Activated T-cell treated with anti-CD3 and anti-CD28 coated beads, Interleukin-2, amount 50 U/mL, for 4 hours (primary cell): Measurements from ENCODE around the gene IGFBP7. TPM values are rescaled to one million over a fixed set of nuclear protein-coding genes. Genes with fewer than 3 reads are reported as not detected.

Source experiments
- ATAC-seq, 2 donors: fragments of 200-7000 bp; cut with Tn5 transposase; one replicate each; pipeline ENCODE4 v1.10.0; 2021
- DNase-seq: peaks from one replicate; pipeline ENCODE4 v3.0.0-alpha.2; 2020
- H3K27me3 Mint-ChIP-seq: one replicate; pipeline ENCODE4 v1.8.0; 2021; ENCODE audit warnings: low read depth, mixed read lengths
- H3K36me3 Mint-ChIP-seq: one replicate; pipeline ENCODE4 v1.8.0; 2022; ENCODE audit warnings: mixed read lengths; ENCODE audit not compliant: insufficient read depth
- H3K4me1 Mint-ChIP-seq: one replicate; pipeline ENCODE4 v1.8.0; 2021; ENCODE audit warnings: low read depth, mixed read lengths
- H3K4me3 Mint-ChIP-seq: one replicate; pipeline ENCODE4 v1.8.0; 2021; ENCODE audit warnings: mild to moderate bottlenecking, moderate library complexity, mixed read lengths
- H3K9me3 Mint-ChIP-seq: one replicate; pipeline ENCODE4 v1.8.0; 2021; ENCODE audit warnings: mixed read lengths
- total RNA-seq, 3 donors: library from RNA; stranded (reverse); gene quantifications; one replicate each; pipeline ENCODE4 v1.2.1, GENCODE V29; 2021

Gene IGFBP7
- total RNA-seq, 3 donors from 2014 or later: 0.56 to 0.73 (median 0.63) TPM

DNA sequence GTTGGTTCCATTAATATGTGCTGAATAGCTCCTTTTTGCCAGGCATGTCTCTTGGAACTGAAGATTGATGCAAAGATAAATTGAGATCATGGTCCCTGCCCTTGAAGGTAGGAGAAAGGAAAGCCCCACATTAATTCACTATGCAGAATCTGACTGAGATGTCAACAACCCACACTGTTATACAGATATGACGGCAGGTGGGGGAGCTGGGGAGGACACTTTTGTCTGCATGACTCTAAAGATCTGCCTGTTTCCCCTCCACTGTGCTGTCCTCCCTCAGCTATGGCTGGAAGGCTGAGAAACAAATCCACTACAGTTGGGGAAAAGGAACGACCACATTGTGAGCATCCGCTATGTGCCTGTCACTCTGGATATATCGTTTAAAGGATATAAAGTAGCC is 36.3 kb upstream of the IGFBP7 start:
- Mint-ChIP-seq H3K36me3 (no peaks in the 10 kb centered on the region), H3K27me3 (peaks cover 2% of the 10 kb centered on the region), H3K9me3 (no peaks in the 10 kb centered on the region), H3K4me3 (no peak overlapping the region), H3K4me1 (no peaks in the 10 kb centered on the region)
- no peak for DNase-seq
- ATAC-seq: no peak

DNA sequence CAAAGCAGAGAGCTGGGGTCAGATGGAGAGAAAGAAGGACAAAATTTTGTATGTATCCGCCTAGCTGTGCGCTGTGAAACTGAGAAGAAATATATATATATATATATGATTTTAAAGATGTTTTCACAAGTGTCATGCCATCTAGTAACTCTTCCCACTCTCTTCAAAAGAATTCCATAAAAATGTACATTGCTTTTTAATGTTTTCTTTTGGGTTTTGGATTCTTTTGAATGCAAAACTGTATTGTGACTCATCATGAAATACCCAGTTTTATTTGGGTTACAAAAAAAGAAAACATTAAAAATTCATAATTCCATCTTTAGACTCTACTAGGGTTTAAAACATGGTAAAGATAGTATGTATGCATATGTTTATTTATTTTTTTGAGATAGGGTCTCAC is 34.3 kb upstream of the IGFBP7 start:
- peaks cover 2% of the 10 kb centered on the region for H3K27me3 Mint-ChIP-seq
- H3K4me1 Mint-ChIP-seq: no peaks in the 10 kb centered on the region
- DNase-seq (no peak), ATAC-seq (no peak)
- H3K36me3 Mint-ChIP-seq: no peaks in the 10 kb centered on the region
- no peak overlapping the region for H3K4me3 Mint-ChIP-seq
- H3K9me3 Mint-ChIP-seq: no peaks in the 10 kb centered on the region

DNA sequence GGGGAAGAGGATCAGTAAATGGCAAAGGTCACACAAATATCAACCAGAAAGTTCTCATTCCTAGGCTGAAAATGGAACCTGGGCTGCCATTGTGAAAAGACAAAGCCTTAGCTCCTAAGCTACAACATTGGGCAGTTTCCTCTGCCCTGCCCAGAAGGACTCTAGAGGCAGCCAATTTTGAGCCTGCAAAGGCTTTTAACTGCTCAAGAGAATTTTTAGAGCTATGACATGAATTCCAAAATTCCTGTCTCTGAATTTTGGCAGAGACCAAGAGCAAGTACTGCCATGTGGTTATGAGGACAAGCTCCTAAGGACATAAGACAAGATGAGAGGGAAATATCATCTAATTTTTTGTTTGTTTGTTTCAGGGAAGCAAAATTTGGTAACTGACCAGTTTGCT is 29.6 kb upstream of the IGFBP7 start:
- no peak for ATAC-seq
- Mint-ChIP-seq H3K36me3 (no peaks in the 10 kb centered on the region), H3K4me3 (no peak overlapping the region), H3K27me3 (peaks cover 3% of the 10 kb centered on the region), H3K4me1 (no peaks in the 10 kb centered on the region), H3K9me3 (no peaks in the 10 kb centered on the region)
- DNase-seq: no peak

DNA sequence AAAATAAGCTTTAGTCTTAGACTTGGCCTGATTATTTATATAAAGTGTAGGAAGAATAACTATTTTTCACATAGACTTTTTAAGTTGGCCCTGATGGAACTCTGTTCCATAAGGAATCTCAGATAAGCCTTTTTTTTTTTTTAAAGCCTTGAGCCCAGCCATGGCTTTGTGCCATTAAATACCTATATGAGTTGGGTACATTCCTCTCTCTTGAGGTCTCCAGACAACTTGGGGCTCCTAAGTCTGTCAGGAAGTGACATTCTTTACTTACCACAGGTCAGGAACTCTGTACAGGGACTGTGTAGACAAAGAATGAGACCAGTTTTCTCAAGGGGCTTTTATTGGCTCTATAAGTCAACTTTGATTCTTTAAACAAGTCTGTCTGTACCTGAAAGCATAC is 27.1 kb upstream of the IGFBP7 start:
- Mint-ChIP-seq H3K27me3 (peaks cover 10% of the 10 kb centered on the region), H3K9me3 (no peaks in the 10 kb centered on the region), H3K4me1 (no peaks in the 10 kb centered on the region), H3K4me3 (no peak overlapping the region), H3K36me3 (no peaks in the 10 kb centered on the region)
- ATAC-seq (no peak), DNase-seq (no peak)

DNA sequence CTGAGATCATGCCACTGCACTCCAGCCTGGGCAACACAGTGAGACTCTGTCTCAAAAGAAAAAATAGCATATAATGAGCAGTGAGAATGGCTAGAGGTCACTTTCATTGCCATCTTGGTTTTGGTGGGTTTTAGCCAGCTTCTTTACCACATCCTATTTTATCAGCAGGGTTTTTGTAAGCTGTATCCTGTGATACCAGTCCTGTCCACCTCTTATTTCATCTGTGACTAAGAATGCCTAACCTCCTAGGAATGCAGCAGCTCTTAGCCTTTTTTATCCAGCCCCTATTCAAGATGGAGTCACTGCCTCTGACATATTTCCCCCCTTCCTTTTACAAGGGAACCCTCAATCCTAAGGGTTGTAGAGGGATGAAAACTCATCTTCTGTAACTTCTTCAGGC is 26.1 kb upstream of the IGFBP7 start:
- H3K27me3 Mint-ChIP-seq: peaks cover 10% of the 10 kb centered on the region
- no peaks in the 10 kb centered on the region for H3K9me3 Mint-ChIP-seq
- no peaks in the 10 kb centered on the region for H3K36me3 Mint-ChIP-seq
- ATAC-seq (no peak), DNase-seq (no peak)
- H3K4me1 Mint-ChIP-seq: no peaks in the 10 kb centered on the region
- H3K4me3 Mint-ChIP-seq: no peak overlapping the region

DNA sequence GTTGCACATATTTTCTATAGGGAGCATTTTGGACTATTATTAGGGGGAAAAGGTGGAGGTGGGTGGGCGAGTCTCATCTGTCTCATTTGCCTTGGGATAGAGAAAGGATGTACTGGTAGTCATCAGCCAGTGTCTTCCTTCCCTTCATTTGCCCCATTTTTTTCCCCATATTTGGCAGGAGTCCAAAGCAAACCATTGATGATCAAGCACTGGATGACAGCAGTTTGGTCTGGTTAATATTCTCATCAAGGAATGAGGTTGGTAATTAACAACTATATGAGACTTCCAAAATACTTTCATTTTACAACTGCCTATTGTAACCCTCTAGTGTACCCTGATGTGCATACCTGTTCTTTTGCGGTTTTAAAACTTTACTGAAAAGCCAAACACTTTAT is 22.6 kb upstream of the IGFBP7 start:
- Mint-ChIP-seq H3K36me3 (no peaks in the 10 kb centered on the region), H3K9me3 (peaks cover 6% of the 10 kb centered on the region), H3K4me3 (no peak overlapping the region), H3K4me1 (no peaks in the 10 kb centered on the region), H3K27me3 (peaks cover 10% of the 10 kb centered on the region)
- ATAC-seq (no peak), DNase-seq (no peak)

DNA sequence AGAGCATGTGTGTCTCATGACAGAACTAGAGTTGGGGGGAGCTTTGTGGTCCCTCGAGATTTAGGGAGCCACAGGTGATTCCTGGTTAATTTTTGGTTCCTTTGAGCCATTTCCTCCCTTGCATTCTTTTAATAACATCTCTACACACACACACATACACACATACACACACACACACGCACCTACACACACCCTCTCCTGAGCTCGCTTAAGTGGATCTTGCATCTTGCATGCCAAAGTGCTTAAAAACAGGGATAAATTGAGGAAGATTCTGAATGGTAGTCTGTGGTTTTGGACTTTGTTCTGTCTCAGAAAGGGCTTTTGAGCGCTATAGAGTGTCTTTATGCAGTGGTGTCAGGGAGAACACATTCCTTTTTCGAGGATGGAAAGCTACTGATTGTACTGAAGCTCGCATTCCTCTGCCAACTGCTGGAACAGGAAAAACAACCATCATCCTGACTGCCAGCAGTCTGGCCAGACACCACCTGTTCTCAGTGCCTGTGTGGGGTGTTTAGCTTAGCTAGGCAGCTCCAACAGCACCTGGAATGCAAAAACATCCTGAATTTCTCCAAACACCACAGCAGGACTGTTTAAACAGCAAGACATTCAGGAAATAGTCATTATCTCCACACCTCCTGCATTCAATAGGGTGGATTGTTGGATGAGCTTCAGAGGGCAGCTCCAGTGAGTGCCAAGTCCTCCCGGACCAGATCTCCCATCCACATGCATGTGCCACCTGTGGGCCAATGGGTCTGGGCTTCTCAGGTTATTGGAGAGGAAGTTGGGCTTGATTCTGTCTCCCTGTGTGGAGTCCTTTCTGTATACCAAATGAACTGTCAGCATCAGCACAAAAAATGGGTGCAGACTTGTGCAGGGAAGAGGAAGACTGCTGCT is 21.9 kb upstream of the IGFBP7 start:
- no peak for ATAC-seq
- no peak overlapping the region for H3K4me3 Mint-ChIP-seq

DNA sequence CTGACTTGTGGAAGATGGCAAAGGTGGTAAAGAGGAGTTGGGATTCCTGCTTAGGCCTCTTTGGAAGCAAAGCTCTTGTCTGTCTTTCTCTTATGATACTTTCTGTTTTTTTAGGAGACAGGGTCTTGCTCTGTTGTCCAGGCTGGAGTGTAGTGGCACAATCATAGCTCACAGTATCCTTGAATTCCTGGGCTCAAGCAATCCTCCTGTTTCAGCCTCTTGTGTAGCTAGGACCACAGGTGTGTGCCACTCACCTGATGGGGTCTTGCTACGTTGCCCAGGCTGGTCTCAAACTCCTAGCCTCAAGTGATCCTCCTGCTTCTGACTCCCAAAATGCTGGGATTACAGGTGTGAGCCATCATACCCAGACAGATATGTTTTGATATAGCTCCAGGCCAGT is 19.3 kb upstream of the IGFBP7 start:
- DNase-seq (no peak), ATAC-seq (no peak)
- Mint-ChIP-seq H3K4me3 (no peak overlapping the region), H3K36me3 (no peaks in the 10 kb centered on the region), H3K9me3 (peaks cover 13% of the 10 kb centered on the region), H3K4me1 (no peaks in the 10 kb centered on the region), H3K27me3 (peaks cover 6% of the 10 kb centered on the region)

More for the DNA sequence above, 21.9 kb upstream of the IGFBP7 start:
- H3K4me1 Mint-ChIP-seq: no peaks in the 10 kb centered on the region
- H3K27me3 Mint-ChIP-seq: peaks cover 7% of the 10 kb centered on the region
- no peak for DNase-seq
- H3K36me3 Mint-ChIP-seq: no peaks in the 10 kb centered on the region
- H3K9me3 Mint-ChIP-seq: peaks cover 7% of the 10 kb centered on the region

DNA sequence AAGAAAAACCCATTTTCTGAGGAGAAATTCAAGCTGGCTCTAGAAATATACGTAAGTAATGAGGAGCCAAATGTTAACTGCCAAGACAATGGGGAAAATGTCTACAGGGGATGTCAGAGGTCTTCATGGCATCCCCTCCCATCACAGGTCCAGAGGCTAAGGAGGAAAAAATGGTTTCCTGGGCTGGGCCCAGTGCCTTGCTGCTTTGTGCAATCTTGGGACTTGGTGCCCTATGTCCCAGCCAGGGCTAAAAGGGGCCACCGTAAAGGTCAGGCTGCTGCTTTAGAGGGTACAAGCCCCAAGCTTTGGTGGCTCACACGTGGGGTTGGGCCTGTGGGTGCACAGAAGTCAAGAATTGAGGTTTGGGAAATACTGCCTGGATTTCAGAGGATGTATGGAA is 17.2 kb upstream of the IGFBP7 start:
- Mint-ChIP-seq H3K4me3 (no peak overlapping the region), H3K36me3 (no peaks in the 10 kb centered on the region), H3K4me1 (no peaks in the 10 kb centered on the region), H3K9me3 (peaks cover 13% of the 10 kb centered on the region), H3K27me3 (peaks cover 4% of the 10 kb centered on the region)
- ATAC-seq (no peak), DNase-seq (no peak)

DNA sequence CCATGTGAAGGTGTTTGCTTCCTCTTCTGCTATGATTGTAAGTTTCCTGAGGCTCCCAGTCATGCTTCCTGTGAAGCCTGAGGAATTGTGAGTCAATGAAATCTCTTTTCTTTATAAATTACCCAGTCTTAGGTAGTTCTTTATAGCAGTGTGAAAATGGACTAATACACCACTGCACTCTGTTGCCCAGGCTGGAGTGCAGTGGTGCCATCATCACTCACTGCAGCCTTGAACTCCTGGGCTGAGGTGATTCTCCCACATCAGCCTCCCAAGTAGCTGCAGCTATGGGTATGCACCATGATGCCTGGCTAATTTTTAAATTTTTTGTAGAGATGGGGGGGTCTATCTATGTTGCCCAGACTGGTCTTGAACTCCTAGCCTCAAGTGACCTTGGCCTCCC is 15.8 kb upstream of the IGFBP7 start:
- H3K36me3 Mint-ChIP-seq: no peaks in the 10 kb centered on the region
- H3K4me3 Mint-ChIP-seq: no peak overlapping the region
- H3K9me3 Mint-ChIP-seq: peaks cover 13% of the 10 kb centered on the region
- H3K27me3 Mint-ChIP-seq: peaks cover 5% of the 10 kb centered on the region
- ATAC-seq (no peak), DNase-seq (no peak)
- no peaks in the 10 kb centered on the region for H3K4me1 Mint-ChIP-seq

DNA sequence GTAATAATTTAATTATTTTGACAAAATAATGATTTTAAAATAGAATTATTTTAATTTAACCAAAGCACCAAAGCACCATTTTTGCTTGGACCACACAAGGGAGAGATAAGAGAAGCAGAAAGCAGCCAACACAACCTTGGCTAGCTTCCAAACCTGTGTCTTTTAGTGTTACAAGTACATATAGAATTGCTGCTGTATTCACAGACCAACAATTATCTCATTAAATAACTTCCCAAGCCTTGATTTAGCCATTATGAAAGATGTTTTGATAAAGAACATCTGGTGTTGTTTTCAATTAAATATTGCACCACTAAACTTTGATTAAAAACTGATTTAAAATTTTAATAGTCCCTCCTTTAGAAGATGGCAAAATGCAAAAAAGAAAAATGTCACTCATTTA is 14.0 kb upstream of the IGFBP7 start:
- H3K27me3 Mint-ChIP-seq: peaks cover 5% of the 10 kb centered on the region
- H3K36me3 Mint-ChIP-seq: no peaks in the 10 kb centered on the region
- H3K4me1 Mint-ChIP-seq: no peaks in the 10 kb centered on the region
- ATAC-seq (no peak), DNase-seq (no peak)
- H3K9me3 Mint-ChIP-seq: peaks cover 13% of the 10 kb centered on the region
- no peak overlapping the region for H3K4me3 Mint-ChIP-seq

DNA sequence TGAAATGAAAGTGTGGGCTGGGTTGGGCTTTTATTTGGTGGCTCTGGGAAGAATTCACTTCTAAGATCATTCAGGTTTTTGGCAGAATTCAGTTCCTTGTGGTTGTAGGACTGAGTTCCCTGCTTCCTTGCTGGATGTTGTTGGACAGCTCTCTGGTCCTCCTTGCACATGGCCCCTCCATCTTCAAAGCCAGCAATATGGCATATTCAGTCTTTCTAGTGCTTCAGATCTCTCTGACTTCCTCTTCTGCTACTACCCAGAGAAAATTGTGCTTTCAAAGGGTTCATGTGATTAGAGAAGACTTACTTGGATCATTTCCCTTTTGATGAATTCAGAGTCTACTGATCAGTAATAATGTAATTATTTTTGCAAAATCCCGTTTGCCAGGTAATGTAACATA is 12.8 kb upstream of the IGFBP7 start:
- ATAC-seq: no peak

DNA sequence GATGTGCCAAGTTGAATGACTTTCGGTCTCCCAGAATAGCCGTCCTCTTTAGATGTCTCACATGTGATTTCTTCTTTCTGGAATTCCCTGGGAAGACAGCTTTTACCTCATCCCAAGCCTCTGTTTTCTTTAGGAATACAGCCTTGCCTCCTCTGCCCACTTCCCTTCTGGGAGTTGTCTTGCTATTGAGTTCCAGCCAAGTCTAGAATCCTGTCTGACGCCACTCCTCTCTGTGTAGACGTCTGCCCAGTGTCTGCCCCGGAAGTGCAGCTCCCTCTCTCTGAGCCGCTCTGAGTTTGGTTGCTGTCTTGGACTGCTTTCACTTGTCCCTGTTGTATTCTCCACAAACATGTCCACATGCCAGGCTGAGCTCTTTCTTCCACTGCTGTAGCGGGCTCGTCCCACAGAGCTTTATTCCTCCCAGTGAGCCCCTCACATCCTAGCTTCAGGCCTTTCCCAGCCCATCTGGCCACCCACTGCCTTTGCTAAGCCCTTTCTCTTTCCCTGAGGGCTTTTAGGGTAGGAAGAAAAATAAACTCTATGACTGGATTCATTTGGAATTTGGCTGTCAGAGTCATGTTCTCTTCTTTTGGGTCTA is 9.0 kb upstream of the IGFBP7 start:
- H3K4me3 Mint-ChIP-seq: no peak overlapping the region
- no peaks in the 10 kb centered on the region for H3K4me1 Mint-ChIP-seq
- ATAC-seq (no peak), DNase-seq (no peak)
- H3K9me3 Mint-ChIP-seq: no peaks in the 10 kb centered on the region
- peaks cover 23% of the 10 kb centered on the region for H3K27me3 Mint-ChIP-seq
- H3K36me3 Mint-ChIP-seq: no peaks in the 10 kb centered on the region

More for the DNA sequence above, 12.8 kb upstream of the IGFBP7 start:
- DNase-seq: no peak
- Mint-ChIP-seq H3K27me3 (peaks cover 9% of the 10 kb centered on the region), H3K4me1 (no peaks in the 10 kb centered on the region), H3K4me3 (no peak overlapping the region), H3K9me3 (peaks cover 10% of the 10 kb centered on the region), H3K36me3 (no peaks in the 10 kb centered on the region)

DNA sequence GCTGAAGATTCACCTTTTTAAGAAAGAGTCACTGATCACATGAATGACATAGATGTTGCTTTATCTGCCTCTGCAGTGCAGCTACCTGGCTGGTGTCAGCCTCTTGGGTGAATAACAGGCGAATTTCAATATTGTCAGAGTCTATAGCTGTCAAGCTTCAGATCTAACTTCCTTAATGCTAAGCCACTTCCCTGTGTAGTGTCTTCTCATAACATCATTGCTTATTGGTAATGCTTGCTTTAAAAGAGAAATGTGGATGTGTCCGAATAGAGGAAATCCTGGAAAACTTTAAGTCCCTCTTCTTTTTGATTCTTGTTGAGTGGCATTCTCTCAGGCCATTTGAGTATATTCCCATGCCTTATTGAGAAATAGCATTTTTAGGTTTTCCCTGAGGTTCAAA is 7.3 kb upstream of the IGFBP7 start:
- no peaks in the 10 kb centered on the region for H3K4me1 Mint-ChIP-seq
- H3K9me3 Mint-ChIP-seq: no peaks in the 10 kb centered on the region
- H3K36me3 Mint-ChIP-seq: no peaks in the 10 kb centered on the region
- H3K4me3 Mint-ChIP-seq: no peak overlapping the region
- no peak for ATAC-seq
- DNase-seq: no peak
- H3K27me3 Mint-ChIP-seq: peaks cover 25% of the 10 kb centered on the region

DNA sequence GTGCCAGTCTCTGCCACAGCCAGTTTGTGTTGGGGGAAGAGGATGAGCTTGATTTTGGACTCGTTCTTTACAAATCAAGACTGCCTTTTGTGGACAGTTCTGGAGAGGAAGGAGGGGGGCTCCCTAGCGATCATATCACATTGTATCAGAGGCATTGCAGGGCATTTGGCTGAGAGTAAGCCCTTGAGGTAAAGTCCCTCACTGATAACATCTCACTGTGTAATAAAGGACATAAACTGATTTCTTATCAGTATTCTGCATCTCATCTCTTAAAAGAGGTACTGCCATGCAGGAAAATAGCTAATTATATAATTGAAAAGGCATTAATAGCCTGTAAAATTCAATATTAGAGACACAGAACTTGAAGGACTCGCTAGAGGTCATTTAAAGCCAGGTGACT is 6.1 kb upstream of the IGFBP7 start:
- H3K4me3 Mint-ChIP-seq: no peak overlapping the region
- ATAC-seq (no peak), DNase-seq (no peak)
- no peaks in the 10 kb centered on the region for H3K9me3 Mint-ChIP-seq
- H3K36me3 Mint-ChIP-seq: no peaks in the 10 kb centered on the region
- H3K27me3 Mint-ChIP-seq: peaks cover 31% of the 10 kb centered on the region
- peaks cover 2% of the 10 kb centered on the region for H3K4me1 Mint-ChIP-seq
